Hypothalamus (tissue), 51 donors: ENCODE results near the gene CACNB2.
A peak's percentile ranks its signal among the peaks of the same experiment; 100 is the strongest.

Experiments used
- DNase-seq, 51 donors: peaks; one replicate each; lab custom pipeline; 2025; lab: John Stamatoyannopoulos, UW

CACNB2 gene

DNA sequence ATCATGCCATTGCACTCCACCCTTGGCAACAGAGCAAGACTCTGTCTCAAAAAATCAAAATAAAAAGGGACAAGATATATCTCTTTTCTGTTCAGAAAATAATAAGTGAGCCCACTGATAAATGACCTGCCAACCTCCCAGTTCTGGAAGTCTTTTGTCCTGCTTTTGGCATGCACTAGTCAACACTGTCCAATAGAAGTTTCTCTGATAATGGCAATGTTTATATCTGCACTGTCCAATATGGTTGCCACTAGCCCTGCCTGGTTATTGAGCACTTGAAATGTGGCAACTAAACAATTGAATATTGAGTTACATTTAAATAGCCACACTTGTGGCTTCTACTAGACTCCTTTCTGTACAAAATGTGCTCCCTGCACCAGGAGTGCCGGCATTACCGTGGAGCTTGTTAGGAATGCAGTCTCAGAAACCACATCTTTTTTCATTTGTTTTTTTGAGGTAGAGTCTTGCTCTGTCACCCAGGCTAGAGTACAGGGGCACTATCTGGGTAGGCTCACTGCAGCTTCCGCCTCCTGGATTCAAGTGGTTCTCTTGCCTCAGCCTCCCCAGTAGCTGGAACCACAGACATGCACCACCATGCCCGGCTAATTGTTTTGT, 229.7 kb downstream of the CACNB2 start:
- DNase-seq, result no peak

GRCh38 chr10:18376650-18377049, 236.4 kb downstream of the CACNB2 start:
- DNase-seq, result no peak

GRCh38 chr10:18377898-18378297, 237.7 kb downstream of the CACNB2 start:
- no peak for DNase-seq

GRCh38 chr10:18378766-18379165, 238.5 kb downstream of the CACNB2 start:
- DNase-seq, result peak in 20 of 51 donors; percentile 3 to 48 (median 18)

GRCh38 chr10:18381679-18382078, 241.5 kb downstream of the CACNB2 start:
- DNase-seq, result no peak

DNA sequence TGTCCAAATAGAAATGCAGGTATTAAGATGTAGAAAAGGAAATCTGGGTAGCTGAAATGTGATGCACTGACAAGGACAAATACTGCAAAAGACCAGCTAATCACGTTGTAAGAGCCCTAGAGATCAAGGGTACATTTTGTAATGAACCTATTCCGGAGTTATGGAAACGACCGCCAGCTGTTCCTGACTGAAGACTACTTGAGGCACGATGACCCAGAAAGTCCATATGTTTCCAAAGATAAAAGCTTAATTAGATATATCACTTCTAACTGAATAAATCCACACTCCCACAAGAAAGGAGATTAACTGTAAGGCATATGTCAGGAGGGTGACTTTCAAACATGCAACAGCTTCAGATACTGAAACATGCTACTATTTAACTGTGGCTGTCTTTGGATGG, 257.7 kb downstream of the CACNB2 start:
- no peak for DNase-seq

- no peak for DNase-seq
Observed at GRCh38 chr10:18399158-18399557, 258.9 kb downstream of the CACNB2 start.

DNA sequence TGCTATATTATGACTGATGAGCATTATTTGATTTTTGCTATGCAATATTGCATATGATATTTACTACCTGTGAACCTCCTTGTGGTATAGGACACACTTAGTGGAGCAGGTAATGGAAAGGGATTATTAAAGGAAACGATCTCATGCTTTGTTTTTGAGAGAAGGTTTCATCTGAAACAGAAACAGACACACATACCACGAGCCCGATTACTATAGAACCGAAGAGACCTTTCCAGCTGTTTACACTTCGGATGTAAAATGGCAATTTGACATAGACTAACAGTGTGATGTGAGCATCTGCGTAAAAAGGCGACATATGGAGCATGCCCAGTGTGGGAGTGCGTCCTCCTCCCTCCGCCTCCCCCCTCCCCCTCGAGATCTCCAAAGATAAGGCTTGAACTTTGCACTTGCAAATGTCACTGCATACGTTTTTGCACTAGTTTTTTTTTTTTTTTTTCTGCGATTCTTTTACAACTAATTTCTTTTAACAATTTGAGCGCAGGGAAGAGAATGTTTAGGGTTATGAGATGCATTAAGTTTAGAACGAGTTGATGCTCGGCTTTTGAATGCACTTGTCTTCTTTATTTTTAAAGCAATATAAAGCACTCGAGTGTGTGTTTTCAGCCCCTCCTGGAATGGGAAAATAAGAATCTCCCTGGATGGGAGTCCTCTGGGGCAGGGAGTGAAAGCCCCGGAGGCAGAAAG, 260.1 kb downstream of the CACNB2 start:
- peak in 22 of 51 donors; percentile 1 to 49 (median 12) for DNase-seq

DNA sequence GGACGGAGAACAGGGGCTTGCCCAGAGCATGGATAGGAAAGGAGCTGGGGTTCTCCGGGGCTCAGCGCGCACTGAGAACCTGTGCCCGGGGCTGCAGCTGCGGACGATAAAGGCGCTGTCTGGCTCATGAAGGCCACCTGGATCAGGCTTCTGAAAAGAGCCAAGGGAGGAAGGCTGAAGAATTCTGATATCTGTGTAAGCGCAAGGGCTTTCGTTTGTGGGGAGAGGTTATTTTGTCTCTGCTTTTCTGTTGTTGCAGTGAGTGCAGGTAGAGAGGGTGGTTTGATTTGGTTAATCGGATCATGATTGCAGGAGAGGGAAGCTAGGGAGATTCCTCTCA, 260.7 kb downstream of the CACNB2 start:
- peak in 9 of 51 donors; percentile 5 to 49 (median 10) for DNase-seq

DNA sequence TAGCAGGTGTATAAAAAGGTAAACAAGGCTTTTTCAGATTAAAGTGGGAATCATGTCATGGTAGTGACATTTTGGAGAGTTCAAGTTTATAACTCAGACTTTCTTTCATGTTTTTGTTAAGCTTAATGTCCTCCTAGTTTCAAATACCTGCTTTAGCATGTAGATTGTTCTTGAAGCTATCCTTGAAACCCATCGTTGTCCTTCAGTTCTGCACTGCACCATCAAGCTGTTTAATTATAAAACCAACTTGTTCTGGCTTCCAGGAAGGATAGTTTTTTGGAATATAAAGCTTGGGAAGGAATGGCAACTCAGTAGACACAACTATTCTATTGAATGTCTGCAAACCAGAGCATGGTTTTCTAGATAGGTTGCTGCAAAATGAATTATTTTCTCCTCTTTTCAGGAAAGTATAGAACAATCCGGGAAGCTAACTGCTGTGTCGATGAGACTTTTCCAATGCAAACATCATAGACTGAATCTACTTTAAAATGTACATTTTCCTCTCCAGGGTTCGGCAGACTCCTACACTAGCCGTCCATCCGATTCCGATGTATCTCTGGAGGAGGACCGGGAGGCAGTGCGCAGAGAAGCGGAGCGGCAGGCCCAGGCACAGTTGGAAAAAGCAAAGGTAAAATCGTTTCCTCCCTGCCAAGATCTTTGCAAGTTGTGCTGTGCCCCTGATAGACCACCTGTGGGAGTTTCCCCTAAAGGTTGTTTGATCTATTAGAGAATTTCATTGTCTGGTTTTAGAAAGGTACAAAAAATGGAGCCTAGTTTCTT, 261.4 kb downstream of the CACNB2 start:
- no peak for DNase-seq

- no peak for DNase-seq
Observed at GRCh38 chr10:18402853-18403252, 262.6 kb downstream of the CACNB2 start.

GRCh38 chr10:18404530-18404929, 264.3 kb downstream of the CACNB2 start:
- DNase-seq, result no peak

GRCh38 chr10:18406136-18406535, 265.9 kb downstream of the CACNB2 start:
- no peak for DNase-seq

- no peak for DNase-seq
Observed at GRCh38 chr10:18409599-18410397, 269.6 kb downstream of the CACNB2 start.

DNA sequence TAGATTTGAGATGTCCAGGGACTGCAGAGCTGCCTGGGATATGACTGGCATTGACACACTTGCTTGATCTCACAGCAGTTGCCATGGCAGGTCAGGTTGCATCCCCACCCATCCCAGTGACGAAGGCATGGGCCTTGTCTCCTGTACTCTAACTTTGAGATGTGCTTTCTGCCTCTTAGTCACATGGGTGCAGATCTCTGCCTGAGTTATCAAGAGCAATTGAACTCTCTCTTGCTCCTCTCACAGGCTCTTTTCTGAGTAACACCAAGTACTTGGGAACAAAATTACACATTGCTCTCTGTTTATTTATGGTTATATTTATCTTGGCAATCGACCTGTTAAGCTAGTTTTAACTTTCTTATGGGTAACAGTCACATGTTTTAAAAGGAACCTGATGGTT, 273.8 kb downstream of the CACNB2 start:
- DNase-seq, result no peak

GRCh38 chr10:18417950-18418527, 277.8 kb downstream of the CACNB2 start:
- no peak for DNase-seq

DNA sequence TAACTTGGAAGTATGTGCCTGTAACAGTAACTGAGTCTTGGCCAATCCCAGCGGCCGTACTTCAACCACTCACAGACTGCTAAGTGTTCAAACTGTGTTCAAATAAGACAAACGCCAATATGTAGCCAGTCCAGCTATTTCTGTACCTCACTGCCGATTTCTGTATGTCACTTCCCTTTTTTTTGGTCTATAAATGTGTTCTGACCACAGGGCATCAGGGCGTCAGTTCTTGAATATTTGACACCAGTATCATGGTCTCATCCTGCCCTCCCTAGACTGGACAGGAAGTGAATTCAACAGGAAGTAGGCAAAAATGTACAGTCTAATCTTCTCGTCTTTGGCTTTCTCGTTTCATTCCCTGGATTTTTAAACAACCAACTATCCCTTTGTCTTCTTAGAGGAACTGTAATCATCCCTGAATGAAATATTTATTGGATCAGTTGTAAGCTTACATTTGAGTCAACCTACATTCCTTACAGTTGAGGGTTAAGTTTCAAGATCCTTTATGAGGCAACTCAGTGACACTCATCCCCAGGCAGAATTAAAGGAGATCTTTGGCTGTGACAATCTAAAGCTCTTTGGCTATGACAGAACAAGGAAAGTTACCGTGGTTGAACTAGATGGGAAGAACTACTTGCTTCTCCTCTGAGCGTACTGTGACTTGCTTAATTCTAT, 278.5 kb downstream of the CACNB2 start:
- DNase-seq, result peak in 9 of 51 donors; percentile 1 to 24 (median 5)

DNA sequence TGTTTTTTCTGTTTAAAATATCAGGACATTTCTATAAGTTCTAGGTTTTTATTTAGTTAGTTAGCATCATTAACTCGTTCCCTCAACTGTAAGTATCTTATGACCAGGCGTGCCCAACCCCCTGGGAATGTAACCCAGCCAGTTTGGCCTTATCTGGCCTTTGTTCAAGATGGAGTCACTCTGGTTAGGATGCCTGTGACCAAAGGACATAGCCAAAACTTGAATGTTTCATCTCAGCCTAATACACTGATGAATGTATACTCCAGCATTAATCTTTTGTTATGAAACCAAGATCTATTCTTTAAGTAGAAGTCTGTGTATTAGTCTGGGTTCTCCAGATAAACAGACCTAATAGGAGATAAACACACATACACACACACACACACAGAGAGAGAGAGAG, 279.7 kb downstream of the CACNB2 start:
- no peak for DNase-seq

DNA sequence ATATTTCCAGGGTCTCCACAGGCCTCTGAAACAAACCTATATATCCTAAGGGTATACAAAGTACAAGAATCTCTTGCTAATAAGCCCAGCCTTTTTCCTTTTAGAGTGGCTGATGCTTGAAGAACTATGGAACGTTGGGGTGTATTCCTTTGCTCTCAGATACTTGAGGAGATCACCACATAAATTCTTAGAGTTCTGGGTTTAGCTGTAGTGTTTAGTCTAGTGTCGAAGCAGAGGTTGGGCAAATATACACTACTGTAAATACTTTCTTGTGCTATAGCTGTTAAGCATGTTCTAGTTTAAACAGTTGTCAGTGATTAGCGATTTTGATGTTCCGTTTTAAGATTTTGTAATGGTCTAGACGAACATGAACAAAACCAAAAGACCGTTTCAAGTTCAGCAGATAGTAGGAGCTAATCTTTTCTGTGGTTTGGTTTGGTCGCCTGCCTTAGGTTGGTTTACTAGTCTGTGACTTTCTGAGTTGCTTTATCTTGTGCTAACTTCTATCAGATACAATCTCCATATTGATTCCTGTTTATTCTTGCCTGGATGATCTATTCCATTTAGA, 281.6 kb downstream of the CACNB2 start:
- DNase-seq, result no peak
